Vagina (tissue), 2 donors: ENCODE data around the gene PRKCE. TPM values are rescaled to one million over a fixed set of nuclear protein-coding genes. Genes with fewer than 3 reads are reported as not detected.

Source experiments
- DNase-seq, 2 donors: peaks; one replicate each; pipeline ENCODE4 v3.0.0-alpha.2; 2017; ENCODE audit errors: extremely low spot score in 2 of 2
- H3K27ac ChIP-seq: fragments of 200-600 bp; sonication (generic); one replicate; pipeline ENCODE4 v1.5.1; 2019
- H3K27me3 ChIP-seq: fragments of 200-600 bp; sonication (generic); one replicate; pipeline ENCODE4 v1.5.1; 2019
- H3K36me3 ChIP-seq, 2 donors: fragments of 200-600 bp; sonication (generic); one replicate each; pipeline ENCODE4 v1.5.1; 2017 to 2019
- H3K4me1 ChIP-seq: fragments of 200-600 bp; sonication (generic); one replicate; pipeline ENCODE4 v1.5.1; 2019
- H3K4me3 ChIP-seq, 2 donors: fragments of 200-600 bp; sonication (generic); 1 replicate in 1 of 2; 2 replicates in 1 of 2; pipeline ENCODE4 v1.5.1; 2016 to 2019
- H3K9me3 ChIP-seq: fragments of 200-600 bp; sonication (generic); one replicate; pipeline ENCODE4 v1.5.1; 2019
- CTCF ChIP-seq, 3 experiments: fragments of 450-650 bp in 2 of 3; fragments of 200-600 bp in 1 of 3; sonication (generic) in 1 of 3; IDR thresholded peaks; one replicate each; pipeline ENCODE4 v1.5.1; 2017 to 2019; ENCODE audit warnings: antibody characterized with exemption in 3 of 3, mild to moderate bottlenecking in 2 of 3, moderate library complexity in 2 of 3
- POLR2A ChIP-seq, 2 donors: fragments of 450-650 bp; IDR thresholded peaks; one replicate each; pipeline ENCODE4 v1.6.1; 2017; ENCODE audit warnings: antibody characterized with exemption in 2 of 2, mild to moderate bottlenecking in 2 of 2, moderate library complexity in 2 of 2
- POLR2AphosphoS5 ChIP-seq, 2 donors: sonication (generic); formaldehyde crosslinking; IDR thresholded peaks; one replicate each; pipeline ENCODE4 v1.9.0; 2017; ENCODE audit warnings: antibody characterized with exemption in 2 of 2, mild to moderate bottlenecking in 2 of 2, low read depth in 1 of 2; ENCODE audit not compliant: insufficient read depth in 1 of 2
- intact Hi-C: fragments of 100-400 bp; cut with DNase I; formaldehyde crosslinking; loops from one replicate; pipeline ENCODE4 v1.15.1; 2023
- total RNA-seq: library from RNA; depleted of rRNA; stranded (reverse); fragments of >200 nt; gene quantifications from one replicate; pipeline ENCODE4 v1.2.3, GENCODE V29; 2016

The PRKCE gene
- total RNA-seq, 1 donor from 2014 or later, result 11.8 TPM

GRCh38 chr2:45901468-45902032 lies 250.1 kb downstream of the PRKCE start:
- intact Hi-C loops, result no loop called here

GRCh38 chr2:45902380-45902779 lies 250.9 kb downstream of the PRKCE start:
- Histone ChIP-seq H3K4me3 (no peak overlapping the region), H3K27me3 (no peaks in the 10 kb centered on the region), H3K4me1 (no peaks in the 10 kb centered on the region), H3K36me3 (no peaks in the 10 kb centered on the region), H3K9me3 (no peaks in the 10 kb centered on the region), H3K27ac (no peak overlapping the region)
- no peak for DNase-seq
- TF ChIP-seq CTCF (IDR thresholded peaks at IDR 0.05) (no peak), POLR2AphosphoS5 (IDR thresholded peaks at IDR 0.05; ENCODE audit: insufficient read depth in 1 of 2, low read depth in 1 of 2) (no peak), POLR2A (IDR thresholded peaks at IDR 0.05) (no peak)
- intact Hi-C loops, result no loop called here

More at GRCh38 chr2:45901468-45902032, 250.1 kb downstream of the PRKCE start:
- TF ChIP-seq CTCF (IDR thresholded peaks at IDR 0.05) (no peak), POLR2AphosphoS5 (IDR thresholded peaks at IDR 0.05; ENCODE audit: insufficient read depth in 1 of 2, low read depth in 1 of 2) (no peak), POLR2A (IDR thresholded peaks at IDR 0.05) (no peak)
- DNase-seq, result no peak
- H3K27me3 ChIP-seq, result no peaks in the 10 kb centered on the region
- no peak overlapping the region for H3K4me3 ChIP-seq
- no peak overlapping the region for H3K27ac ChIP-seq
- no peaks in the 10 kb centered on the region for H3K9me3 ChIP-seq
- no peaks in the 10 kb centered on the region for H3K36me3 ChIP-seq
- H3K4me1 ChIP-seq, result peaks cover 4% of the 10 kb centered on the region

GRCh38 chr2:45902781-45903375 lies 251.4 kb downstream of the PRKCE start:
- Histone ChIP-seq H3K4me1 (no peaks in the 10 kb centered on the region), H3K9me3 (no peaks in the 10 kb centered on the region), H3K27me3 (no peaks in the 10 kb centered on the region), H3K4me3 (no peak overlapping the region), H3K27ac (no peak overlapping the region), H3K36me3 (no peaks in the 10 kb centered on the region)
- intact Hi-C loops, result no loop called here
- DNase-seq, result no peak
- TF ChIP-seq CTCF (IDR thresholded peaks at IDR 0.05) (no peak), POLR2A (IDR thresholded peaks at IDR 0.05) (no peak)

GRCh38 chr2:45904267-45904945 lies 252.9 kb downstream of the PRKCE start:
- no peak overlapping the region for H3K4me3 ChIP-seq
- no peak overlapping the region for H3K27ac ChIP-seq

More at GRCh38 chr2:45904267-45904945, 252.9 kb downstream of the PRKCE start:
- H3K4me1 ChIP-seq, result peaks cover 10% of the 10 kb centered on the region
- intact Hi-C loops, result no loop called here
- DNase-seq, result no peak
- H3K36me3 ChIP-seq, result no peaks in the 10 kb centered on the region
- no peak for TF ChIP-seq POLR2A (IDR thresholded peaks at IDR 0.05)
- no peak for TF ChIP-seq POLR2AphosphoS5 (IDR thresholded peaks at IDR 0.05; ENCODE audit: insufficient read depth in 1 of 2, low read depth in 1 of 2)
- TF ChIP-seq CTCF (IDR thresholded peaks at IDR 0.05), result no peak
- H3K27me3 ChIP-seq, result no peaks in the 10 kb centered on the region
- H3K9me3 ChIP-seq, result no peaks in the 10 kb centered on the region
